Renal cortical epithelial cell (primary cell): ENCODE results near the gene MACO1. TPM values are rescaled to one million over a fixed set of nuclear protein-coding genes. Genes with fewer than 3 reads are reported as not detected.

ENCODE experiments used
- DNase-seq: peaks from one replicate; pipeline ENCODE4 v3.0.0-alpha.2; 2011; ENCODE audit warnings: low read depth
- total RNA-seq: library from RNA; depleted of rRNA; stranded (reverse); fragments of >200 nt; gene quantifications from 2 replicates; pipeline ENCODE4 v1.2.3, GENCODE V29; 2014

Gene MACO1
- total RNA-seq, 1 donor from 2014 or later = 20.2 TPM

DNA sequence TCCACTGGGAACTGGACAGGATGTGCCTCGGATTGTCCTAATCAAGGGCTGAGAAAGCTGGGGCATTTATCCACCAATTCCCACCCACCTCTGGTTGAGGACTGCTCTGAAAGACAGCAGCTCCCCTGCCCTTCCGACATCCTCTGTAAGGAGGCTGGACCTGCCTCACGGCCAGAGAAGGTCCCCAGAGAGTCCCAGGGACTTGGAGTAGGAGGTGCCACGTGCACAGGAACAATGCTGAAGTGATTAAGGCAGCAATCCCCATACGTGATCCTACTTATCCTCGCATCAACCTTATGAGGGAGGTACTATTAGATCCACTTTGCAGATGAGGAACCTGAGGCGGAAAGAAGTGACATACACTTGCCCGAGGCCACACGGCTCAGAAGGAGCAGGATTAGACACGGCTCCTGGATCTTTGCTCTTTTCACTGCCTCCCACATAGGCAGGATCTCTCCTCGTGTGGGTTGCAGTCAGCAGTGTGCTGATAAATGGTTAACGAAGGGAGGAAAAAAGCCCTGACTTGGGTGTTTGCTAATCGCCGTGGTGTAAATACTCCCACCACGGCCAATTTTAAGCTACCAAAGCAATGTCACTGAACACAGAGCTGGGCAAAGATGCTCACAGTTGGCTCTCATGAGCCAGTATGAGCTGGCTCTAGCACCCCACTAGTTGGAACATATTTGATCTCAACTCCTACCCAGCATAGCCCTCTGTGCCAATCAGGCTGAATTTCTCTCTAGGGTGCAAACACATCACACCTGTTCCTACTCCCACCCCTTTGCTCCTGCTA, 94.1 kb downstream of the MACO1 start:
- DNase-seq = no peak

DNA sequence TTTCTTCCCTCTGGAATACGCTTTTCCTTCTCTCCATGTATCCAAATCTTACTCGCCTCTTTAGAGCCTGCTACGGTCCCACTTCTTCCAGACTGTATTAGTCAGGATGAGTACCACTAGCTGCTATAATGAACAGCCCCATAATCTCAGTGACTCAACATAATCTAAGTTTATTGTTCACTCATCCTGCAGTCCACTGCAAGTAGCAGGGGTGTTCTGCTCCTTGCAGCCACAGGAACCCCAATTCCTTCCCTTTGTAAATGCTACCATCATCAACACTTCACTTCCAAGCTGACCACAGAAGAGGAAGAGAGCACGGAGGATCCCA, 94.6 kb downstream of the MACO1 start:
- no peak for DNase-seq

DNA sequence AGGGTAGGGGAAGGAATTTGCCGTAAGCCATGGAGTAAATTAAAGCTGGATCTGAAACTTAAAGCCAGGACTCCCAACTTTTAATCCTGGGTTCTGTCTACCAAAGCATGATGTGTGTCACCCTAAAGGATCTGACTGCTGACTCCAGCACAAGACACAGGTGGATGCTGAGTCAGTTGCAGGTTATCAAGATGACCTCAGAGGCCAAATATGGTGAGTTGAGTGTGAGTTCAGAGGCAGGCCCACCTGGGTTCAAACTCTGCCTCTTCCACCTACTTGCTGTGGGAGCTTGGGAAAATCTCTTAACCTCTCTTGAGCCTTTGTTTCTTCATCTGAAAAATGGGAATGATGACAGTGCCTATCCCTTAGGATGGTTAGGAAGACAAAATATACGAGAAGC, 96.1 kb downstream of the MACO1 start:
- no peak for DNase-seq

DNA sequence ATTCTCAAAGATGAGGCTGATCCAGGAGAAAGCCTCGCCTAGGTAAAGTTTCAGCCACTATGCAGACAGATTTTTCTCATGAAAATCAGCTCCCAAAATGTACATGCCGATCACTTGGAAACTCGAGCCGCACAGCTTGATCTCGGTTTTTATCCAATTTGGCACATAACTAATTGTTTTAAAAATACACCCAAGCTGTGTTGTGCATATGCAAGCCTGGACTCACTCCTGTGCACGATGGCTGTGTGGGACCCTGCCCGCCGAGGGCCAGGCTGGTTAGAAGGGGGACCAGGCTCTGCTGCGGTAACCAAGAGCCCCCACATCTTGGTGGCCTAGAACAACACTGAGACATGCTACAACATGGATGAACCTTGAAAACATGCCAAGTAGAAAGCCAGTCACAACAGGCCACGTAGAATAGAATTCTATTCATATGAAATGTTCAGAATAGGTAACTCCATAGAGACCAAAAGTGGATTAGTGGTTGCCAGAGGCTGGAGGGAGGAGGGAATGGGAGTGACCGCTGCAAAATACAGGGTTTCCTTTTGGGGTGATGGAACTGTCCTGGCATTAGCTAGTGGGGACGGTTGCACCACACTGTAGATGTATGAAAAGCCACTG, 96.6 kb downstream of the MACO1 start:
- no peak for DNase-seq

DNA sequence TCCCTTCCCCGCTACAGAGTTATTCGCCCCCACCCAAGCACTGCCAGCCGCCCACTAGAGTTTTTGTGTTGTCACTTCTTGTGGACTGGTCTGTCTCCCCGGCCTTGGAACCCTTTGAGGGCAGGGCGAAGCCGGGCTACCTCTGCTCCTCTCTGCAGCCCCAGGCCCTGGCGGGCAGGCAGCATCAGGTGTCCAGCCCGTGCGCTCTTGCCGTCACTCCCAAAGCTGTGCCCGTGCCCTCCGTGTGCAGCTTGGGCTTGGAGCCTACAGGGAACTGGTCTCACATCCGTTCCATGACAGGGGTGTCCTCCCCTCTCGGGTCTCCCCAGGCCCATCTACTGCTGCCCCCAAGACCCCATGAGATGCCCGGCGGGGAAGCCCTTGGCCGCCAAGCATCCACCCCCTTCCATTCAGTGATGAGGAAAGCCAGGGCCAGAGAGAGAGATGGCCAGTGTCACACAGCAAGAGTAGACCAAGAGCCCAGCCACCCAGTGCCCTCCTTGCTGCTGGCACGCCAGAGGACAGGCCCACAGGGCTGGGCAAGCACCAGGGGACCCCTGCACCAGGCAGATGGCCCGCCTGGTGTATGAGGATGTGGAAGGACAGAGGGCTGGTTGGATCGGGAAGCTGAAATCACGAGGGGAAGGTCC, 97.4 kb downstream of the MACO1 start:
- no peak for DNase-seq

DNA sequence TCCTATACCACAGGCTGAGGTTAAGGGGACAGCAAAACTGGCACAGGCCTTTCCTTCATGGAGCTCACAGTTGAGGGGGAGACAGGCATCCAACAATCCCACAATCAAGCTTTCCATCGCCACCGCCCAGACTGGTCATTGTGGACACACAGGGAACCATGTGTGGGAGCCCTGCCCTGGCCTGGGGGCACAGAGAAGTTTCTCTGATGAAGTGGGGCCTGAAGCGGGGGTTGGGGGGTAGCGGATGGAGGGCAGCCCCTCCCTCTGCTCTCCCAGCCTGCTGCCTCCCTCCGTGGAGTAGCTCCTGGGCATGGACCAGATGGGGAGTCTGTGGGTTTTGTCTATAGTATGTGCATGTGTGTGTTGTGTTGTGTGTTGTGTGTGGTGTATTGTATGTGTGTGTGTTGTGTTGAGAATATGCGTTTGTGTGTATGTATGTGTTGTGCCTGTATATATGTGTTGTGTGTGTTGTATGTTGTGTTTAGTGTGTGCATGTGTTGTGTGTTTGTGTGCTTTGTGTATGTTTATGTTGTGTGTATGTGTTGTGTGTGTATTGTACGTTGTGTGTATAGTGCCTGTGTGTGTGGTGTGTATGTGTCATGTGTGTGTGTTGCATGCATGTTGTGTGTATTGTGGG, 98.3 kb downstream of the MACO1 start:
- no peak for DNase-seq

DNA sequence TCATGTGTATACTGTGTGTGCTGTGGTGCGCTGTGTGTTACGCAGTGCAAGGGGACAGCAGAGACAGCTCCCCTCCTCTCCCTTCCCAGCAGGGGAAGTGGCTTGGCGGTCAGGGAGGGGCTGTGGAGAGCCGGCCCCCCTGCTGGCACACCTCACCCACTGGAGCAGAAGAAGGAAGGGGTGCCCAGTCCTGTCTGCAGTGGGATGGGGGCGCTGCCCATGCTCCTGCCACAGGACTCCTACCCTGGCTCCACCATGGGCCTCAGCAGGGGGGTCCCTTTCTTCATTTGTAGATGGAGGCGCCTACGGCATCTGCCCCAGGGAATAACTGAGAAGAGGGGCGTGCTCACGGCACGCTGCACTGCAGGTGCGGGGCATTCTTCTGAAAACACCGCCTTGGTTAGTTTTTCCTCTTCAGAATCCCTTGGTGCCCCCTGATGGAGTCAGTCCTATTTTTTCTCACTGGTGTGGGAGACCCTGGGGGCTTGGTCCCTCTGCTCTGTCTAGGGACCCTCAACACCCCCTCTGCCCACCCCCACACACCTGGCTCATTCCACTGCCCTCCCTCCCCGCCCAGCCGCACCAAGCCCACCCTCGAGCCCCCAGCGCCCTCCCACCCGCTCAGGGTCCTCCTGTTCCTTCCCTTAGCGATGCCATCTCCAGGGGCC, 99.0 kb downstream of the MACO1 start:
- DNase-seq = no peak

DNA sequence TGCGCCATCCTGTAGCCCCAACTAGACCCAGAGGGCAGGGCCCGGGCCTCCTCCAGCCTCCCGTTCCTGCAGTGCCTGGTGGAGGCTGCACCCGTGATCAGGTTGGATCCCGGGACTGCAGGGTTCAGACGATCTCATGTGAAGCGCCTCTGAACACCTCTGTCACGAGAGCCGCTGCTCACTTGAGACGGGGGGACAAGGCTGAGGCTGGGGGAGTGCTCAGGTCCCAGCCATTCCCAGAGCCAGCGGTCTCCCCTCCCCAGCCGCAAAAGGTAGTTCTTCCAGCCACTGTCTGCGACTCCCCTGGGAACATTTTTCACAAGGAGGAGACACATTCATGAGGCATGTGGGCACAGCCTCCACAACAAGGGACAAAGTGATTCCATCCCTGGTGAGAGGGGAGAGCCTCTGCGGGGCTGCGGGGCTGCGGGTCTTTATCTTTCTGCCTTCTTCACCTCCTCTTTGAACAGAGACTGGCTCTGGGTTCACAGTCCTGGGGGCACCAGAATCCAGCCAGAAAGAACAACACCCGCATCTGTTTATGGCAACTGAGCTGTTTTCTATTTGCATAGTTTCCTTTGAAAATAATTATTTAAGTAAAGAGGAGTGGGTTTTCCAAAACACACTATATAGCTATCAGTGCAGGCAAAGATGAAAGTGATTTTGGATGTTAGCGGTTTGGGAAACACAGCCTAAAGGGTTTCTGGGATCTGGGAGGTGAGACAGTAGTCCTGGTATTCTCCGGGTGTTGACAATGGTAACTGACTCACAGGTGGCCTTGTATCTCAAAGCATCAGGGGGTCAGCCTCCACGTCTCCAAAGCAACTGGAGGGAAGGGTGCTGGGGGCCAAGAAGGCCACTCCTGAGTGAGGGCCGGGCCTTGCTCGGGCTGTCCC, 99.7 kb downstream of the MACO1 start:
- DNase-seq = no peak

DNA sequence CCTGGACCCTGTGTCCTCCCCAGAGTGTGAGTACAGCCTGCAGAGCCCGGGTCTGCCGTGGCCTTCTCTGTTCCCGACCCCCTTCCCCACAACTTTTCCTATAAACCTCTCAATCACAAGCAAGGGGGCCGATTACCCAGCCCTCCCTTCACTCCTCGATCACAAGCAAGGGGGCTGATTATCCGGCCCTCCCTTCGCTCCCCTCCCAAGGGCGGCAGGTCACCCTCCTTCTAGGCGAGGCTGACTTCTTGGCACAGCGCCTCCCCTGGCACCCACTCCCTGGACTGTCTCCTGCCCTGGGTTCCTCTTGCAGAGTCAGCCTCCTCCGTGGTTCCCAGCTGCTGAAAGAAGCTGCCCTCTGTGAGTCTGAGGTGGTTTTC, 100.4 kb downstream of the MACO1 start:
- DNase-seq = no peak

DNA sequence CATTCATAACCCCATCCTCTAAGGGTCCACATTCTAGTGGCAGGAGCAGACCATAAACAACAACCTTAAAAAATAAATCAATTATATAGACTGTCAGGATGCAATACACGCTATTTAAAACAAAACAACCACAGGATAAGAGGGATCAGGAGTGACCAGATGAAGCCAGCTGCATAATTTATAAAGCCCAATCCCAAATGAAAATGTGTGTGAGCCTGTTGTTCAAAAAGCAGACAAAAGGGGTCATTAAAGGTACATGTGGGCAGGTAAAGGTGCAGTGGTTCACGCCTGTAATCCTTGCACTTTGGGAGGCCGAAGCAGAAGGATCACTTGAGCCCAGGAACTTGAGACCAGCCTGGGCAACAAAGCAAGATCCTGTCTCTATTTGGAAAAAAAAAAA, 102.3 kb downstream of the MACO1 start:
- DNase-seq = no peak

DNA sequence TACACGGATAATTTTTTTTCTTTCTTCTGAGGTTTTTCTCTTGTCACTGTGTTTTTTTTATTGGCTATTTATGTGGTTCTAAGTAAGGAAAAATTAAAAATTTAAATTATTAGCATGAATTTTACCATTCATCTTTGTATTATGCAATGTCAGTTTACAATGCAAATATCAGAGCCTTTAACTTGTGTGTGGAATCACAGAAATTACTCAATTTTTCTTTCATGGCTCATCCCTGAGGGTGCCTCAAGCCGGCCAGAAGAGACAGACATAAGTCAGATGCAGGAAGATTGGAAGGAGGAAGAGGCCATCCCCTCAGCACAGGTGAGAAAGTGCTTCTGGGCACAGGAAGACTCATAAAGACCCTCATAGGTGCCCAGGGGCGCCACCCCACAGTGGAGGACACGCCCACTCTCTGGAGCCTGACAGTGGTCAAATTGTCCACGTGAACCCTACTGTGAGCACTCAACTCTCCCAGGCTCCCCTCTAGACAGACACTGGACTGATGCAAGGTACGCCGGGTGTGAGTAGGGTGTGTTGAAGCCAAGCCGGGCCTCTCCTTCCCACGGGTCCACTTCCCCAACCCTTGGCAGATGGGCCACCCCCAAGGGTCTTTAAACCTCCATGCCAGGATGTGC, 103.2 kb downstream of the MACO1 start:
- DNase-seq = no peak

DNA sequence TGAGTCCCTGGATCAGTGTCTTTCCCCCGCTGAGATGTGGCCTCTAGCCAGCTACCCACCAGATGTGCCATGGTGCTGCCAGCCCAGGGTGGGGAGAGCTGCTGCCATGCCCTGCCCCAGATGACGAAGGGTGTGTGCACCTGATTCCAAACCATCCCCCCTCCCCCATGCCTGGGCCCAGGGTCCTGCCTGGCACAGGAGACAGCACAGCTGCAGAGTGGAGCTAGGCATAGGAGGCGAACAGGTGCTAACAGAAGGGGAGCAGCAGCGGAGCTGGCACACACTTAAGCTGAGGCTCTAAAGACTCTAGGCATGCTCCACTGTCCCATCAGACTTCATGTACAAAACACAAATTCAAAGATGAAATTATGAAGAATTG, 103.7 kb downstream of the MACO1 start:
- DNase-seq = no peak

DNA sequence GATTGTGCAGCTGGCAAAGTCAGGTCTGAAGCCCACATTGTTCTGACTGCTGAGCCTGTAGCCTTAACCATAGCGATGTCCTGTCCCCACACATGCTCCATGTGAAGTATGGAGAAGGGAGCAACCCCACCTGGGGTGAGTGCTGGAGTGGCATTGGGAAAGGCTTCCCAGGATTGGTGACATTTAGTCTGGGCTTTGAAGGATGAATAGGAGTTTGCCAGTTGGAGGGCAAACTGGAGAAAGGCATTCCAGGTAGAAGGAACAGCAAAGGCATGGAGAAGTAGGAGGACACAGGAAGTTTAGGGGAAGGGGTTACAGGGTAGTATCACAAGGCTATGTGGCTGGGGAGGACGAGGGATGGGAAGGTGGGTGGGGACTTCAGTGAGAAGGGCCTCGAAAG, 105.4 kb downstream of the MACO1 start:
- no peak for DNase-seq

DNA sequence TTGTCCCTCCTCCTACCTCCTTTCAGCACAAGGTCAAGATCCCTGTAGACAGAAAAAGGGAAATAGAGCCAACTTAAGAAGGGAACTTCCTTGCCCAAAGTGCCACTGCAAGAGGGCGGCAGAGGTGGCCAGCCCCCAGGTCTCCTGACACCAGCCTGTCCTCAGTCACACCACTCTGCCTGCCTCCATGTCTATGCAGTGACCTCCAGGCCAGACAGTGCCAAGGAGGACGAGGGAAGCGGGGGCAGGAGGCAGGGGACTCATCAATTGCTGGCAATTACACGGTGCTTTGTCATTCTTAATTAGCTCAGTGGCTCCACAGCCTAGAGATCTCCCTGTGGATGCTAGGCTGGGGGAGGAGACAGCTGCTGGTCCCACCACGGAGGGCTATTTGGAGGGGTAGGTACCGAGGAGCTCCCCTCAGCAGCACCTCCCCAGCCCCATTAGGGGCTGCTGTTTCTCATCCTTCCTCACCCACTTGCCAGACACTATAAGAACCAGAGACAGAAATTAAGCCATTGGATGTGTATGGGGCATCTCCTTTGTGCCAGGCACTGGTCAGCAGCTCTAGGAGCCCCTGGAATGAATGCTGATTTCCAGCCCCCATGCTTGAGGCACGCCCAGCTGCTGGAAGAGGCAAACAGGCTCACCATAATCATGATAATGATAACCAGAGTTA, 106.6 kb downstream of the MACO1 start:
- DNase-seq = no peak

DNA sequence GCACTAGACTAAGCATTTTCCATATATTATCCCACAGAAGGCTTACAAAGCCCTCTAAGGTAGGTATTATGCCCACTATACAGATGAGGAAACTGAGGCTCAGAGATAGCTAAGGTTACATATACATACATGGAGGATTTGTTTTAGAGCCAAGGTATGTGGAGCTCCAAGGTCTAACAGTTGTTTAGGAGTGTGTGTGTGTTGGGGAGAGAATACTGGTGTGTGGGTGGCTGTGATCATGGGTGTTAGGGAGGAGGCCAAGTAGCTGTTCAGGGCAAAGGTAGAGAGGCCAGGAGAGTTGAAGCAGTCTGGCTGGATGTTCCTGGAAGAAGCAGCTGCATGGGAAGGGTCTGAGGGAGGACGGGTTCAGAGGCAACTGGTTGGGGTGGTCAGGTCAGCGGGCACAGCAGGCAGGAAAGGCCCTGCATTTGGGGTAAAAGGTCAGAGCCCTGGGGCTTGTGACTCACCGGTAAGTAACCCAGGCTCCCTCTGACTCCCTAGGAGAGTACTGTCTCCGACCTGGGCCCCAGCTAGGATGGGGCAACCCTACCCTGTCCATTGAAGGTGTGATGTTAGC, 107.6 kb downstream of the MACO1 start:
- no peak for DNase-seq

DNA sequence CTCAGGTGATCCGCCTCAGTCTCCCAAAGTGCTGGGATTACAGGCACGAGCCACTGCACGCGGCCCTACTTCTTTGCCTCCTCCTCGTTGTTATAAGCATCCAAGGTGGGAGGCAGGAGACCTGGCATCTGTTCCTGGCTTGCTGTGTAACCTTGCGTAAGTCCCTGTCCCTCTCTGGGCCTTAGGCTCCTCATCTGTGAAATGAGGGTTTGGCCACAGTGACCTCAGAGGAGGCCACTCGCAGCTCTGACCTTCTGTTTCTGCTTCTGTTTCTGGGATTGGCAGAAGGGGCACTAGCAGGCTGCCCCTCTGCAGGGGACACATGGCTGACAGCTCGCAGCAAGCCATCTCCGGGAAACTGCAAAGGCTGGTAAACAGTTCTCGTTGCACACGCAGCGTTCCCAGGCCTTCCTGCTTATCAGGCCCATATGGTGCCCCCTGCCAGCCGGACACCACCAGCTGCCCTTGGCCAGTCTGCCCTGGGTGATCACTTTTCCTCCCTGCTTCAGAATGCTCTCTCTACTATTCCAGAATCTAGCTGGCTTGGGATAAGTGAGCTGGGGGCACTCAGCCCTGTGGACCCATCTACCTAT, 110.1 kb downstream of the MACO1 start:
- DNase-seq = no peak

DNA sequence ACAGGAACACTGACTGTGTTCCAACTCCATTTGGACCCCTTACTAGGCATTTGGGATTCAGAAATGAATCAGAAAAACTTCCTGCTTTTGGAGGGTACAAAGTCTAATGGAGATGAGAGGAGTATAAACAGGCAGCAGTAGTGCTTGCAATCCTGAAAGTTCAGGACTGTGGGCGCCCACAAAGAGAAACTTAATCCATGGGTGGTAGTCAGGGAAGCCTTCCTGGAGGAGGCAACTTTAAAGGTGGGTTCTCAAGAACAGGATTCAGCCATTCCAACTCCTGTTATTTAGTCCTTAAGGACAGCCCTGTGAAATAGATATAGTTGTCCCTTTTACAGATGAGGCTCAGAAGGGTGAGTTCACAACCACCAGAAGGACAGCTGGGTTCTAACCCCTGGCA, 110.7 kb downstream of the MACO1 start:
- no peak for DNase-seq

DNA sequence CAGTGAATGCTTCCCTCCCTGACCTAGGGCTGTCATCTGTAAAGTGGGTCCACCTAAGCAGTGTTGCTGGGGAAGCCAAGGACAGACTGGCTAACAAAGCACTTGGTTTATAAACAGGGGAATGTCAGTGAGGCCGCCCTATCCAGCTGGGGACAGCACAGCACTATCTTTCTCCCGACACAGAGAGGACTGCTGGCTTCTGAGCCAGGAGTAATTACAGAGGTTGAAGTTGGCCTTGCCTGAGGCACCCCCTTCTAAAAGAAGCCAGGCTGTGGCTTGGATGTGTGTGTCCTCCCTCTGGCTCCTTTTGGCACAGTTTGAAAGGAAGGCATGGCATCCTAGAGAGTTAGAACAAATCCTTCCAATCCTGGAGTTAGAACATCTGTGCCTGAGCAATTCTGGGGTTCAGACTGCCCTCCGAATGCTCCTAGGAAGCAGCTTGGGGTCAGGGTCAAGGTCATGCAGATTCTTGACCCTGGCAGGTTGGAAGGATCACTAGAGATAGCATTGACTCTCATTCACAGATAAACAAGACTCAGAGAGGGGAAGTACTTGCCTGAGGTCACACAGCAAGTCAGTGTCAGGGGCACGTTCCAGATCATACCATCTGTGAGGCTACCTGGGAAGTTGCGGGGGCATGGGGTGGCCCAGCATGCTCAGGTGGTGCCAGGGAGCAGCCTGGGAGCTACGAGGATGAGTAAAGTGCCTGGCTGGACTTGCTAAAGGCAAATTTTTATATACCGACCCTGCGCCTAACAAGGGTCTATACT, 111.4 kb downstream of the MACO1 start:
- DNase-seq = no peak

DNA sequence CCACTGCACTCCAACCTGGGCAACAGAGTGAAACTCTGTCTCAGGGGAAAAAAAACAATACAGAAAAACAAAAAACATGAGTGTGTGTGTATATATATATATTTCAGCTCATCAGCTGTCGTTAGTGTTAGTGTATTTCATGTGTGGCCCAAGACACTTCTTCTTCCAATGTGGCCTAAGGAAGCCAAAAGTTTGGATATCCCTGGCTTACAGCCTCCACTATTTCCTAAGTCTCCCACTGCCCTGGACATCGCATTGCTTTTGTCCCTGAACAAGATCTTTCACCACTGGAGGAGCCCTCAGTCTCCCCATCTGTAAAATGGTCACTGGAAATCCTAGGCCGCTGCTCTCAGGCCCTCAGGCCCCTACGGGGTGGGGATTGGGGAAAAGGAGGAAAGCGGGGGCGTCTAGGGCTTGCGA, 112.3 kb downstream of the MACO1 start:
- no peak for DNase-seq
